ENCODE measurements around the gene UNC5A.

- TF ChIP-seq POLR2AphosphoS5 (IDR thresholded peaks at IDR 0.05; ENCODE audit: borderline replicate concordance, low read depth, low read length) (no peak), EZH2 (IDR thresholded peaks at IDR 0.05) (no peak), FOXP2 (optimal IDR thresholded peaks at IDR 0.05; ENCODE audit: control extremely low read depth, extremely low read length, insufficient read depth) (no peak)
These were observed 92.7 kb downstream of the UNC5A start for GRCh38 chr5:176902911-176903664.

Data from SK-N-MC (cell line).